SKM-1 treated with dmso at 0.1 percent for 144 hours (cell line): ENCODE data around the gene ERC2.

Source experiments
- DNase-seq: peaks from one replicate; lab custom pipeline; 2025; ENCODE audit not compliant: unreplicated experiment; lab: John Stamatoyannopoulos, UW

The ERC2 gene

DNA sequence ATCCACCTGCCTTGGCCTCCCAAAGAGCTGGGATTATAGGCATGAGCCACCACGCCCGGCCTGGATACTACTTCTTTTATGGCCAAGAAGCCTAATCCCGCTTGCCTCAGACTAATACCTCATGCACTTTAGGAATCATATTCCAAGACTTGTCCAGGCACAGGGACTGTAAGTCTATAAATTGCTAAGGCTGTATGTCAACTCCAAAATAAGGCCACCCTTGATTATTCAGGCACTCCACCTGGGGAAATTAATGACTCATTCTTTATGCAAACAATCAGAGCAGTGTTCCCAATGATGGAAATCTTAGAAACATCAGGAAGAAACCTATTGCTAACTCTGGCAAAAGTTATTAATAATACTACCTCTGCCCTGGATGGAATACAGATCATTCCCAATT, 98.4 kb downstream of the ERC2 start:
- no peak for DNase-seq

DNA sequence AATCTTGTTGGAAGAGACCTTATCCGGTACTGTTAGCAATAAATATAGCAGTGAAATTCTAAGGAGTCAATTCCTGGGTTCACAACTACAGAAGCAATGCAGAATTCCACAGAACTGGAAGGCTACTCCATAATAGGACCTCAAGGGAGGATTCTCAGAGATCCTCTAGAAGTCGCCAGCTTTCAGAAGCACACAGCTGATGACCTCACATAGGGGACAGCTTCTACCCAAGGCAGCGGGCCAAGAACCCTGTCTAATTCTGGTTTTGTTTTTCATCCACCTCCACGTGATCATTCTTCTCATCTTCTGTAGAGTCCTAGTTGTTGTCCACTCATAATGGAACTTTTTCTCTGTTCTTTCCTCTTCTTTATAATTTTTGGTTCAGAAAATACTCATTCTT, 99.4 kb downstream of the ERC2 start:
- DNase-seq: no peak

DNA sequence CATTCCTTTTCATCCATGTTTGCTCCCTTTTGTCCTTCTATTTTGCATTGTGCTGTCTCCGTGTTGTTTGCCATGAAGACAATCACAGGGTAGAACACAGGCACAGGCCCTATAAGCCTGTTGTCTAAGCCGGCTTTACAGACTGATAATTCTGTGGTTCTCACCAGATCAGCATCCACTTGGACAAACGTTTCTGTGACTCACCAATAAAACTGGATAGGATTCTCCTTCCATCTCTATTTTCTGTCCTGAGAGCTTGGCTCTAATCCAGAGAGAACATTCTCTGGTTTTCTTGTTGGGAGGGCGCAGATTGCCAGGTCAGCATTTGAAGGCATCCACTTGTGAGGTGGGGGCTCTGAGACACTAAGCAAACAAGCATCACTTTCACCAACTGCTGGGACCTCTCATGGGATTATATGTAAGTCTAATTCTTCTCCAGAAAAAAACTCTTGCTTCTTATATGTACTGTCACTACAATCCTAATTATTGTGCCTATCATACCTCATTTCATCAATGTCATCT, 101.6 kb downstream of the ERC2 start:
- no peak for DNase-seq

DNA sequence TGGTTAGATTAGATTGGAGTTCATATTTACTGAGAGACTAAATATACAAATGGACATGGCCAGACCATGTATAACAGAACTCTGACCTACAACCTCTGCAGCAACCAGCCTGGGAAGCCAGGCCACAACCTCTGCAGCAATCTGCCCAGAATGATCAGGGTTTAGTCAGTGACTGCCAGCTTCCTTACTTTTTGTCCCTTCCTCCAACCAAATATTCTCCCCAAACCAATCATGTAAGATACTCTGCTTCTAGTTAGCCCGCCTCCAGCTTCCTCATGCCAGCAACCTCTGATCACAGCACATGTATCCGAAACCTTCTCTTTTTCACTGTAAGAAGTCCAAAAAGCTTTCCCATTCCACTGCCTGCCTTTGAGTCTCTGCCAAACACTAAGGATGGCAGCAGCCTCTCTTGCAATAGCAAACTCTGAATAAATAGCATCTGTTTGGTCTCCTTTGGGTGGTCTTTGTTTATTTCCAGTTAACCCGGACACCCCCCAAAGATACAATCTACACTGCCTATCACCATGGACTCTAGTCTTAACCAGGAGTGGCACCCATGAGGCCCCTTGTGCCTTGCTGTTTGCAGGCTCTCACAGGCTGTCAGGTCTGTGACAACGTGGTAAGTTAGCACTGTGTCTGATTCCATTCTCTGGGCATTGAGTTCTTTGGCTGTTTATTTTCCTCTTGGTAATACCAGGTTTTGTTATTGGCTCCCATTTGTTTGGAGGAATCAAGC, 102.2 kb downstream of the ERC2 start:
- DNase-seq: no peak

DNA sequence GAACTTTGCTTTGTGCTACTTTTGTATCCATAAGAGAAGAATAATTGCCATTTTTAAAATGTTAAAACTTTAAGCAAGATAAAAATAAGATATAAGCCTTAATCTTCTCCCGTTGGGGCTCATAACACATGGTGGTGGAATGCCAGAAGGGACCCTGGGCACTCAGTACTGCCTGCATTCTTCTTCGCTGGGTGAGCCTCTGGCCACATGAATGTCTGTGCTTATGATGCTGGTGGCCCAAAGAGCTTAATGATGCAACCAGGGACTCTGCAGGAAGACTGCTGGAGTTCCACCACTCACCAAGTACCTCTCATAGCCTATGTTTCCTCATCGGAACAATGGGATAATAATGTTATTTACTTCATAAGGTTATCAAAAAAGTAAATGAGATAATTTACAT, 103.6 kb downstream of the ERC2 start:
- no peak for DNase-seq

DNA sequence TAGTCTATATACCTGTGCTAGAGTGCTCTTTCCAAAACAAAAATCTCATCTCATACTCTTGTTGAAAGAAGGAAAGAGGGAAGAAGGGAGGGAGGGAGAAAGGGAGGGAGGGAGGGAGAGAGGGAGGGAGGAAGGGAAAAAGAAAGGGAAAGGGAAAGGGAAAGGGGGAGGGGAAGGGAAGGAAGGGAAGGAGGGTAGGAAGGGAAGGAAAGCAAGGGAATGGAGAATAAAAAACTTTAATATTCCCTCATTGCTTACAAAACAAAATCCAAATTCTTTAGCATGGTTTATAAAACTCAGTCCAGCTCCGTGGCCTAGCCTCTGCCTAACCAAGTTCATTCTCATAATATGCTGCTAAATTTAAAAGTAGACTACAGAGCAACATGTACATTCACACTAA, 104.5 kb downstream of the ERC2 start:
- no peak for DNase-seq

DNA sequence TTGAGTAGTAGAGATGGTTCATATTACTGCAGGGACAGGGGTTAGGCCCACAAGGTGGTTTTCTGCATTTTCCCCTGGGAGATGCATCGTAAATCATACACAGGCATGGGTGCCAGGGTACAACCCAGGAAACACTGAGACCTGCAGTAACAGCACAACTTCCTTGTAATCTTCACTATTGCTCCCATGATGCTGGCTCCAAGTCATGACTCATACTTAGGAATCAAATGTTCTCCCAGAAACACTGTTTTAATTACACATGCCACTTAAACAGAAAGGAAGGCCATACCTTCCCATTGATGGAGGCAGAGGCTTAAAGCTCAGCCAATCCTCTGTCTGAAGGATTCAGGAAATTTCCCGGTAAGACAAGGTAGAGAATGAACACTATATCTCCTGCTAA, 106.5 kb downstream of the ERC2 start:
- no peak for DNase-seq

DNA sequence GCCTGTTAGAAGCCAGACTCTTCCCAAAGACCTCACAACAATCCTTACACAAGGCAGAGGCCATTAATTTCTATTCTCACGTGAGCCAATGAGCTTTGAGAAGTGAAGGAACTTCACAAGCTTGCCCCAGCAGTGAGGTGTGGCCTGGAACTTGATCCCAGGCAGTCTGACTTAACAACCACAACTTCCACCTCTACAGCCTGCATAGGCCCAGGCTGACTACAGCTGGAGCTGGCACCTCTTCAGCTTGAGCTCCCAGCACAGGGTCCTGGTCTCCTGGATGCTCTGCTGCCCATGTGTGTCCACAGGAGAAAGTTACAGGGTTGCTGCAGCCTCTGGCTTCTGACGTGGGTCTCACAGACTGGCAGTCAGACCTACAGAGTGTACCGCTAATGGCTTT, 111.0 kb downstream of the ERC2 start:
- no peak for DNase-seq

DNA sequence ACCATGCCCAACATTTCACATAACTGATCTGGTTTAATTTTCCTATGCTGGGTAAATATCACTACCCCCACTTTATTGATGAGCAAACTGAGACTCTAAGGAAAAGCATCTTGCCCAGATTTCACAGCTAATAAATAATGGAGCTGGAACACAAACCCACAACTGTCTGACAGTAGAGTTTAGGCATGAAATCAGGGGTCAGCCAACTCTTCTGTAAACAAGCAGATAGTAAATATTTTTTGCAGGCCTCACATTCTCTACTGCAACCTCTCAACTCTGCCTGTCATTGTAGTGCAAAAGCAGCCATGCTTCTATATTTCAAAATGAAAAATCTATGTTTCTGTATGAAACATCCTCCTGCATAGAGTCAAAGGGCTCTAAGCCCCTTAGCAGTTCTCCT, 111.5 kb downstream of the ERC2 start:
- no peak for DNase-seq

DNA sequence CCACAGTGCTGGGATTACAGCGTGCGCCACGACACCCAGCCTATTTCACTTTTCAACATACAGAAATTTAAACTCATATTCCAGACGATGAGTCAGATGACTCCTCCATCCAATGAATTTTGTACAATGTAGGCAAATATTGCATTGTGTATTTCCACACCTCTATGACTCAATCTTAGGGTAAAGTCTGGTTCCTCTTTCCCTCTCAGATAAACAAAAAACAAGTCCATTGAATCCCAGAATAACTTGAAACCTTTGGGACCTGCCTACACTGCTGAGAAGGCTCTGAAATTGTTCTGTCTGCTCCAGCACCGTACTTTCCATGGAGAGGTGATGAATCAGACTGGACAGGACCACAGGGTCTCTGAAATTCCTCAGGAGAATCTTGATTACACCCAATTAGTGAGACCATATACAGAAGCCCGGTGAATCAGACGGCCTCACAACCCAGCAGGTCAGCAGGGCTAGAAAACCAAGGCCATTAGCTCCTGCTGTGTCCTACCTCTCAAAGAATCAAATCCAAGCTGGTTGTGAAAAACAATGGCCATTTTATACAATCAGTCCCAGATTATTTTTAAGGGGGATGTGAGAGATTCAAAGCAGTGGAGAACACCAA, 112.6 kb downstream of the ERC2 start:
- DNase-seq: peak; percentile 31

DNA sequence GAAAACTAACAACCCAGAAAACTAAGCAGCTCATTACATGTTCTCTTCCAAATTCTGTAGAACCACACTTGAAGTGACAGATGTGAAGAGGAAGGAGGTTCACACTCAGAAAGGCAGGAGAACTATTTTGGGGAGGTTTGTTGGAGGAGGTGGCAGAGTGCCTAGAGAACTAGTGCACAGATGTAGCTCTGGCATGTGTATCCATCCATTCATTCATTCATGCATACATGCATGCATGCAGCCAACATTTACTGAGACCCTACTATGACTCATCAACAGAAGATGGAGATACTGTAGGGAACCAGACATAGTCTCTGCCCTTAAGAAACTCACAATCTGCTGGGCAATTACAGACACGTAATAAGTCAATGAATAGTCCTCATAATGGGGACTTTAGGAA, 116.7 kb downstream of the ERC2 start:
- no peak for DNase-seq

DNA sequence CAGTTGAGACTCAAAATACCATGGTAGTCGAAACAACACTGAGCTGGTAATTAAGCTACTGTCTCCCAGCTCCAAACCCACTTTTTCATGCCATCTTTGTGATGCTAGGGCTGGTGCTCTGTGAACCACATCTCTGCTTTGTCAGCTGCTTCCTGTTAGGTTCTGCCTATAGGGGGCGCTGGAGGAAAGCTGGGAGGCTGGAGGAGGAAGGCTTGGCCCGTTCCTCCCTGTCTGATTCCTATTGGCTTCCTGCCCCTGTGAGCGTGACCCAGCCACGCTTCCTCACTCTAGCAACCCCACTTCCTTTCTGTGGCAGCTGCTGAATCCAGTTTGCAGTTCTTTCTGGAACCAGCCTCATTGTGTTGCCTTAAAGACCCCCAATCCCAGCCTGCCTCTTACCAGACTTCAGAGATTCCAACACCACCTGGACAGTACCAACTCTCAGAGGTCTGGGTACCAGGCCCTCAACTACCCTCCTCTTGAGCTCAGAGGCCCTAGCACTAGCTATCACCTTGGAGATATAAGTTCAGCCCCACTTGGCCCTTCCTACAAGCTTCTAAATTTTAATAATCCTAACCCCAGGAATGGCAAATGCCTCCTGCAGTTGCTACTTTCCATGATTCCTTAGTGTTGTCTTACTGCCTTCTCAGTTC, 120.9 kb downstream of the ERC2 start:
- peak; percentile 24 for DNase-seq

DNA sequence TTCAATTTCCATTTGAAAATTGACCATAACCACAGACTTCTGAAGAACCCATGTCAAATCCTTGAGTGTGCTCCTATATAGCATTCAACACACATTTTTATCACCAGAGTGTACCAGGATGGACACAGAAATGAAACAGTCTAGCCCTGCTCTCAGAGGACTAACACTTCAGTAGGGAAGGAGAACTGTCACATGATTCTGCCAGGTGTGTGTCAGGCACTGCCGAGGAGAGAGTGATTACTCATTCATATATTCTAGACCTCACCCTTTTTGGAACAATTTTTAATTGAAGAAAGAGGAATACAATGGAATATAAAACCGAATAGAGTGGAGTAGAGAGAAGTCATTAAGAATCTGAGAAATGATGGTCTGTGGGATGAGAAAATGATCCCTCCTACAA, 125.8 kb downstream of the ERC2 start:
- DNase-seq: no peak

DNA sequence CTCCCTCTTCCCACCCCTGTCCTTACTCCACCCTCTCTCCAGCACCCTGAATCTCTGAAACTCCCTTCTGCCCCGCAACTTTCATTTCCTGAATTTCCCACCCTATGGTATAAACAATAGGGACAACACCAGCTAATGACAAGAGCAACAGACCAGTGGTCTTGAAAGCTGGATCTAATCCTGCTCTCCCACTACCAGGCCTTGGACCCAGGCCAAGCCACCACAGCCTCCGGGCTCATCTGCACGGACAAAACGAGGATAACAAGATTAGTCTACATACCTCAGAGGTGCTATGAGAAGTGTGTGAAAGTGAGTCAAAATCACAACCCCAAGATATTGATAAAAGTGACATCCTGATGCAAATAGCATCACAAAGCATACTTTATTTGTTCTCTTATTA, 128.6 kb downstream of the ERC2 start:
- no peak for DNase-seq

DNA sequence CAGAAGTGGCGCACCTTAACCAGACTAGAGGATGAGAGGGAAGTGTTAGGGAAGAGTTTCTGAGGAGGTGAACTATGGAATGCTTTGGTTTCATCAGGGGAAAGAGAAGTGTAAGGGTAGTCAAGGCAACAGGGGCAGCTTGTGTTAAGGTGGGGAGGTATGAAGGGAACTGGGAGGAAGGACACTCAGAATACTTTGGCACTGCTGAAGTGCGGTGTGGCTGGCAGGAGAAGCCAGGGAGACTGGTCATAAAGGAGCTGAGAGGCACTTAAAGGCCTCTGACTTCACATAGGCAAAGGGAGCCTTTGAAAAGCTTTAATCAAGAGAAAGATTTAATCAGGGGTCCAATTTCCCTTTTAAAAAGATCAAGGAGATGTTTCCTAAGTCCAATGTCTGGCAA, 129.0 kb downstream of the ERC2 start:
- no peak for DNase-seq

DNA sequence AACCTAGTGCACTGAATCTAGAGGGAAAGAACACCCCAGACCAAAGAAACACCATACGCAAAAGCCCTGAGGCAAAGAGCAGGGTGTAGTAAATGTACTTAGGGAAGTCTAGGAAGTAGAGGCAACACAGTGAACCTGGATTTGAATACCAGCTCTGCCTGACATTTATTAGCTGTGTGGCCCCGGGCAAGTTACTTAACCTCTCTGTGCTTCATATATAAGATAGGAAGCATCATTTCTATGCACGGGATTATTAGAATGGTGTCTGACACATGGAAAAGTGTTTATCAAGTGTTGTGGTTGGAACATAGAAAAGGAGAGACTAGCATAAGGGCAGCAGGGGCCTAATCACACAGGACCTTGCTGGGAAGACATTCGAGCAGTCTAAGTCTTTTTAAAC, 132.2 kb downstream of the ERC2 start:
- DNase-seq: no peak

DNA sequence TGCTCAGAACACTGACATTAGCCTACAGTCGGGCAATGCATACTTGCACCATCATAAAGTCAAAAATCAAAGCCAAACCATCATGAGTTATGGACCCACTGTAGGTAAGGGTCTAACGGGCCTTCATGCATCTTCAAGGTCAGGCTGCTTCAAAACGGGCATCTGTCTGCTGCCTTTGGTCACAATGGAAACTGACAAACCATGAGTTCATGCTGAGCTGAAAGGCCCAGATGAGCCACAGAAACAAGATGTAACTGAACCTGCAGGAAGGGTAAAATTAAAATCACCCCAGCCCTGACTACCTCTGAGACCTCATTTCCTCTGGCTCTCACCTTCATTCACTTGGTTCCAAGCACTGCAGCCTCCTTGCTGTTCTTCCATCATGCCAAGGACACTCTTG, 143.8 kb downstream of the ERC2 start:
- DNase-seq: no peak

DNA sequence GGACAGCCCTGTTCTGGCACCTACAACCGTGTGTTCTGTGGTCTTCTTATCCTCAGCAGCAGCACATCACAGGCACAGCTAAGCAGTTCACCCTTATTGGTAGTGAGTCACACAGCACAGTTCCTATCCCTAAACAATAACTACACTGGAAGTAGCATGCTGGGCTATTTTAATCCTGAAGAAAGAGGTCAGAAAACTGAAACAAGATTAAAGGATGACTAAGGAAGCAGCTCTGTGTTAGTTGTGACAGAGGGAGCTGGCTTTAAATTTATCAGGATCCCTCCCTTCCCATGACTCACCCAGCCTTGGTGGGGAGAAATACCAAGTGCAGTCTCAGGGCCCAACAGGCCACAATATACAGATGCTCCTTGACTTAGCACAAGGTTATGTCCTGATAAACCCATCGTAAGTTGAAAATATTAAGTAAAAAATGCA, 144.3 kb downstream of the ERC2 start:
- DNase-seq: peak; percentile 17

DNA sequence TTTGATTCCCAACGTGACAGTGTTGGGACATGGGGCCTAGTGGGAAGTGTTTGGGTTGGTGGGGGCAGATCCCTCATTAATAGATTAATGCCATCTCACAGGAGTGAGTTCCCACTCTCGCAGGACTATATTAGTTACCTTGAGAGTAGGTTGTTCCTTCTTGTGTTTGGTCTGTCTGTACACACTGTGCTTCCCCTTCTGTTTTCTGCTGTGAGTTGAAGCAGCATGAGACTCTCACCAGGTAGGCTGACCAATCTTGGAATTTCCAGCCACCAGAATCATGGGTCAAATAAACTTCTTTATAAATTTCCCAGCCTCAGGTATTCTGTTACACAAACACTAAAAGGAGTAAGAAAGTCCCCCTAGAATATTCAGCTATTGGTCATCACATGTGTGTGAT, 145.4 kb downstream of the ERC2 start:
- no peak for DNase-seq

DNA sequence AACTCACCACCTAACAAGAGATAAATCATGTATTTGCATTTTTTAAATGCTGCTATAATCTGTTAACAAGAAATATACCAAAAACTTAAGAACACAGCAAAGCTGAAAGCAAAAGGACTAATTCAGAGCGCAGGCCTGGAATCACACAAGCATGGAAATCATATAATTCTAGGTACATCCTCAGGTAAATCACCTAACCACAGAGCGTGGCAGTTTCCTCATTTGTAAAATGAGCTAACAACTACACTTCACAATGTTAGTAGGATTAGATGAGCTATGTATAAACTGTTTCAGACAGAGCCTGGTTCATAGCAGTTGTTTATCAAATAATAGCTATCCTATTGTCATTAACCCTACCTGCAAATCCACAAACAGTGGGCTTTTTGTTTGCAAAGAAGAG, 146.4 kb downstream of the ERC2 start:
- DNase-seq: no peak

DNA sequence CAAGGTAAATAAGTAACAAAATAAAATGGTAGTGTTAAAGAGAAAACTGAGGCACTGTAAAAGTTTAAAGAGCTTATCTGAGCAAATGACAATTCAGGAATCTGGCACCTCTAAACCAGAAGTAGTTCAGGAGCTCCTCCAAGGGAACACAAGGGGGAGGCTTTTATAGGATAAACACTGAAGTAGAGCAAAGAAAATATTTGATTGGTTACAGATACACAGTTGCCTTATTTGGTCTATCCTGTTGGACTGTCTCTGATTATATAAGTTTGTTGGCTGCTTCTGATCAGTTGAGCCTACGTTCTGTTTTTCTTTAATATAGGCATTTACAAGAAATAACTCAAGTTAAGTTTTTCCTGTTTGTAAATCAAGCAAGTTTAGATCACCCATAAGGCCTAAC, 146.9 kb downstream of the ERC2 start:
- DNase-seq: no peak

DNA sequence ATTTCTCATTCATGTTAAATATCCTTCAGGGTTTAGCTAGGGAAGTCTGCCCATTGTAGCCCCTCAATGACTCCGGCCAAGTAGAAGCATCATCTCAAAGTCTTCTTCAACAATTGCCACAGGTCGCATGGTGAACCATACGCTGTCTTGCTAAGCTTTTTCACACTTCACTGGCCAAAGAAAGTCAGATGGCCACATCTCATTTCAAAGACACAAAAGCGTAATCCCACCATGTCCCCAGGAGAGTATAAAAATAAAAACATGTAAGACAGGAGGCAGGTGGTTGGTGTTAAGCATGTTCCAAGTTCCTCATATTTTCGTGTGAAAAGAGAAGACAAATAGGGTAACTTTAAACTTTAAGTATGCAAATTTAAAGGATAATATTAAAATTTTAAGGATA, 147.4 kb downstream of the ERC2 start:
- DNase-seq: no peak
